ENCODE measurements around the gene EFS. TPM values are rescaled to one million over a fixed set of nuclear protein-coding genes. Genes with fewer than 3 reads are reported as not detected.

EFS gene
- polyA plus RNA-seq, 1 donor: 19.0 TPM

DNA sequence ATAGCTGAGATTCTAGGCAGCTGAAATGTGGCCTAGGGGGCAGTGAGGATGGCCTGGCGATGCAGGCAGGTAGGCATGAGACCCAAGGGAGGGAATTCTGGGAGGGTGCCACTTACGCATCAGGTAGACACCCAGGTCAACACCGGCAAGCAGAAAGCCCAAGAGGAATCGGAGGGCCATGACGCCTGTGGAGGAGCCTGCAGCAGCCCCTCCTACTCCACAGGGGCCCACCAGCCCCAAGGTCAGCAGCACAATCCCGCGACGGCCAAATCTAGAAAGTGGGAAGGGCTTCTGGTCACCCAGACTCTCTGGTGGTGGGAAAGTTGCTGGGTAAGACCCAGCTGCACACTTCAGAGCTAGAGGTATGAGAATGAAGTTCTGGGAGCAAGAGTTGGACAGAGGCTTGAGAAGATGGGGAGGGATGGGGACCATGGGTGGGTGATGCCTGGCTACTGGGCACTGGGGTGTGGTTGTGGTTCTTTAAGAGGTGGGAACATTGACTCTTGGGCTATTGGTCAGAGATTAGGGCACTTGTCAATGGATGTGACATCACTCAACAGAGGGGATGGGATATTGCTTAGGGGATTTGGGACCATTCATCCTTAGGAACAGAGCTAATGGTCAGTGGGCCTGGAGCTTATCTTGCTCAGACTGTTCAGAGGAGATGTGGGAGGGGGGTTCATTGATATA, 15.7 kb downstream of the EFS start:
- Histone ChIP-seq H3K36me3 (ENCODE audit: control insufficient read depth, insufficient read depth, low read length) (peaks cover 3% of the 10 kb centered on the region), H3K27me3 (ENCODE audit: control insufficient read depth, insufficient read depth, low read length) (peaks cover 16% of the 10 kb centered on the region), H3K4me3 (ENCODE audit: low read length) (no peak overlapping the region), H3K9me3 (ENCODE audit: control insufficient read depth, low read depth, low read length) (no peaks in the 10 kb centered on the region), H3K4me1 (ENCODE audit: control insufficient read depth, insufficient read depth, low read length) (peaks cover 6% of the 10 kb centered on the region), H3K27ac (ENCODE audit: low read length) (no peak overlapping the region)
- no CpG with 5 or more reads among the region's 8 CpGs for WGBS (ENCODE audit: insufficient coverage, low lambda C conversion rate)
- no peak for DNase-seq

DNA sequence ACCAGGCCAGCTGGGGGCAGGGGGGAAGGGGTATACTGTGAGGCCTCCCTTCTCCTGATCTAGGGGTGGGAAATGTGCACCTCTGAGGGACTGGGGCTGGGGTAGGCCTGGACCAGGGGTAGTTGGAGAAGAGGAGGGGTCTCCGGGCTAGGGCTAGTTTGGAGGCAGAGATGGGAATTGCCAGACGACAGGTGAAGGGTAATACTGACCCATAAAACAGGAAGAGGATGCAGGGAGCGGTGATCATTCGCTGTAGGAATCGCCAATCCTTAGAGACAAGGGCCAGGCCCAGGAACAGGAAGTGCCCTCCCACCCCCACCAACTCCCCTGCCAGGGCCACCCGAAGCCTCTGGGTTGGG, 16.7 kb downstream of the EFS start:
- no peak for DNase-seq
- H3K4me3 ChIP-seq (ENCODE audit: low read length): no peak overlapping the region
- H3K36me3 ChIP-seq (ENCODE audit: control insufficient read depth, insufficient read depth, low read length): peaks cover 3% of the 10 kb centered on the region
- peaks cover 8% of the 10 kb centered on the region for H3K27me3 ChIP-seq (ENCODE audit: control insufficient read depth, insufficient read depth, low read length)
- H3K27ac ChIP-seq (ENCODE audit: low read length): no peak overlapping the region
- peaks cover 5% of the 10 kb centered on the region for H3K4me1 ChIP-seq (ENCODE audit: control insufficient read depth, insufficient read depth, low read length)
- H3K9me3 ChIP-seq (ENCODE audit: control insufficient read depth, low read depth, low read length): no peaks in the 10 kb centered on the region
- WGBS (ENCODE audit: insufficient coverage, low lambda C conversion rate): 80% methylated on average over 1 of the region's 6 CpGs

DNA sequence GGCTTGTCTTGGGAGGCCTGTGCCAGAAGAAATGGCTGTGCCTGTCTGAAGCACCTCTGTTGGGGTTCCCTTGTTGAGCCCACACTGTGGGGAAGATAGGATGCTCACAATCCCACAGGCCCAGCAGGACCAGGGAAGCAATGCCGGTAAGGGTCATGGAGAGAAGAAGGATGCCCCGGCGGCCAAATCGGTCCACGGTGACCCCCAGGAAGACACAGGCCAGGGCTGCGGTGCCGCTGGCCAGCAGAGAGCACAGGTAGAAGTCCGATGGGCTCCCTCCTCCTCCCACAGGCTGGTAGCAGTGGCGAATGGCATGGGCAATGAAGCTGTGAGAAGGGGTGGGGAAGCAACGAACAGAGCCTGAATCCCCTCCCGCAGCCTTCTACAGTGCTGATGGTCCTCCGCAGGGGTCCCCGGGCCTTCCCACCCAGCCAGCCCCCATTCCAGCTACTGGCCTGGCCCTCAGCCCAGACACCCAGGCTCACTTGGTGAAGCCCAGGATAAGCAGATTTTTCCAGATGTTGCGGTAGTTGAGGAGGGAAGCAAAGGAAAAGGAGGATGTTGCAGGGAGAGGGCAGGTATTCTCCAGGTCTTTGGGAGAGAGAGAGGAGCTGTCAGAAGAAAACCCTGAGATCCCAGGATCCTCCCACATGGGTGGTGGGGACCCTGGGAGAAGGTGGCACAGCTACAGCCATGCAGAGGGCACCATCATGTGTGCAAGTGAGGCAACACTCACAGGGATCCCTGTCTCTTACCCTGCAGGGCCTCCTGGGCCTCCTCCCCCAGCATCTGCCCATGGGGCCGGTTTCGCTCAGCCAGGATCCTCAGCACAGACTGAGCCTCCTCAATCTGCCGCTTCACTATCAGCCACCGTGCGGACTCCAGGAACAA, 17.3 kb downstream of the EFS start:
- no peak for DNase-seq
- WGBS (ENCODE audit: insufficient coverage, low lambda C conversion rate): no CpG with 5 or more reads among the region's 19 CpGs
- H3K27me3 ChIP-seq (ENCODE audit: control insufficient read depth, insufficient read depth, low read length): peaks cover 6% of the 10 kb centered on the region

DNA sequence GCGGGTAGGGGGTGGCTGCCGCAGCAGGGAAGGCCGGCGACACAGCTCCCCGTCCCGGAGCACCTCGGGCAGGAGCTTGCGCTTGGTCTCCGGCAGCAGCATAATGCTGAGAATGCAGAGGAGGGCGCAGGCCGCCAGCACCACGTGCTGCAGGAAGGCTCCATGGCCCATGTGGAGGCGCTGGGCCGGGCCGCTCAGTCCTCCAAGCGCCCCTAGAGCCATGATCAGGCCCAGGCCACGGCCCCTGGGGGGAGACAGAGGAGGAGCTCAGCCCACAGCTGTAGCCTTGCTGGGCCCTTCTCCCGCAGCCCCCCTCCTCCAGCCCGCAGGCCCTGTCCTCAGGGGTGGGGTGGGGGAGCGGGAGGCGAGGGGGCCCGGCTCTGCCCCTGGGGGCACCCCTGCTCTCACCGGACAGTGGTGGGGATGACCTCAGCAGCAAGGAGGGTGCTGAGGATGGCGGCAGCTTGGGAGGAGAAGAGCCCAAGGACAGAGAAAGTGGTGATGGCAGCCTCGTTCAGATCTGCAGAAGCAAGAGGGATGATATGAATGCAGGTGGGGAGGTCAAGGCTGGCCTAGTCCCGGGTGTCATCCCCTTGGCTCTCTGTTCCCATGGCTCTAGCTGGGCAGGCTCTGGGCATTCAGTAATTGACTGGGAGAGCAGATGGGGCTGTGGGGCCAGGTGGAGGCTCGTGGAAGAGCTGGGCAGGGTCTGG, 18.1 kb downstream of the EFS start:
- H3K36me3 ChIP-seq (ENCODE audit: control insufficient read depth, insufficient read depth, low read length): peaks cover 3% of the 10 kb centered on the region
- H3K9me3 ChIP-seq (ENCODE audit: control insufficient read depth, low read depth, low read length): no peaks in the 10 kb centered on the region
- H3K27me3 ChIP-seq (ENCODE audit: control insufficient read depth, insufficient read depth, low read length): peaks cover 8% of the 10 kb centered on the region
- no peak for DNase-seq
- H3K4me3 ChIP-seq (ENCODE audit: low read length): no peak overlapping the region
- no peak overlapping the region for H3K27ac ChIP-seq (ENCODE audit: low read length)
- no peaks in the 10 kb centered on the region for H3K4me1 ChIP-seq (ENCODE audit: control insufficient read depth, insufficient read depth, low read length)
- no CpG with 5 or more reads among the region's 27 CpGs for WGBS (ENCODE audit: insufficient coverage, low lambda C conversion rate)

More for the DNA sequence above, 17.3 kb downstream of the EFS start:
- Histone ChIP-seq H3K36me3 (ENCODE audit: control insufficient read depth, insufficient read depth, low read length) (peaks cover 3% of the 10 kb centered on the region), H3K27ac (ENCODE audit: low read length) (no peak overlapping the region), H3K4me3 (ENCODE audit: low read length) (no peak overlapping the region), H3K4me1 (ENCODE audit: control insufficient read depth, insufficient read depth, low read length) (no peaks in the 10 kb centered on the region), H3K9me3 (ENCODE audit: control insufficient read depth, low read depth, low read length) (no peaks in the 10 kb centered on the region)

DNA sequence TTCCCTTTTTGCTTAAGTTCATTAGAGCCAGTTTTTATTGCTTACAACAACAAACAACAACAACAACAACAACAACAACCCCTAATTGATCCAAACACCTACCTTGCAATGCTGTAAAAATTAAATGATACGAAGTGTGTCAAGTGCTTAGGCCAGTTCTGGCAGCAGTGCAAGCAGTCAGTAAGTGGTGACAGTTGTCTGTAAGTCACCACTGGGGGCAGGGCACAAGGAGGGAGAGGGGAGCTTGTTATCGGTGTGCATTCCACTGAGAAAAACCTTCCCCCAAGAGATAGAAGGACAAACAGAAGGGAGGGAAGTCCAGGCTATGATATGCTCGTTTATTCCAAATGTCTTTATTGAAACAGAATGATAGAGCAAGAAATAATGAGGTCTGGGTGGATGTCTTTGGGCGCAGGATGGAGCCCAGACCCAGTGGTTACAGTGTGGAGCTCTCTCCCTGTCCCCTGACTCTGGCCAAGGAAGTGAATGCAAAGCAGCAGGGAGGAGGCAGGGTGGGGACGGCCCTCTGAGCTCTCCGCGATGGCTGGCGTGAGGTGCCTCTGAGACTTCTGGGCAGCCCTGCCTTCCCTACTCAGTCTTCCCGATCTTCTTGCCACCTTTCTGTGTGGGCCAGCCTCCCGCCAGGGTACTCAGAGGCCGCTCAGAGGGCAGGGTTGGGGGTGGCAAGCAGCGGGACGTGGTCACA, 18.8 kb downstream of the EFS start:
- no peaks in the 10 kb centered on the region for H3K9me3 ChIP-seq (ENCODE audit: control insufficient read depth, low read depth, low read length)
- no peak overlapping the region for H3K27ac ChIP-seq (ENCODE audit: low read length)
- DNase-seq: no peak
- H3K36me3 ChIP-seq (ENCODE audit: control insufficient read depth, insufficient read depth, low read length): peaks cover 3% of the 10 kb centered on the region
- H3K4me1 ChIP-seq (ENCODE audit: control insufficient read depth, insufficient read depth, low read length): no peaks in the 10 kb centered on the region
- WGBS (ENCODE audit: insufficient coverage, low lambda C conversion rate): no CpG with 5 or more reads among the region's 13 CpGs
- H3K4me3 ChIP-seq (ENCODE audit: low read length): no peak overlapping the region
- H3K27me3 ChIP-seq (ENCODE audit: control insufficient read depth, insufficient read depth, low read length): peaks cover 4% of the 10 kb centered on the region

DNA sequence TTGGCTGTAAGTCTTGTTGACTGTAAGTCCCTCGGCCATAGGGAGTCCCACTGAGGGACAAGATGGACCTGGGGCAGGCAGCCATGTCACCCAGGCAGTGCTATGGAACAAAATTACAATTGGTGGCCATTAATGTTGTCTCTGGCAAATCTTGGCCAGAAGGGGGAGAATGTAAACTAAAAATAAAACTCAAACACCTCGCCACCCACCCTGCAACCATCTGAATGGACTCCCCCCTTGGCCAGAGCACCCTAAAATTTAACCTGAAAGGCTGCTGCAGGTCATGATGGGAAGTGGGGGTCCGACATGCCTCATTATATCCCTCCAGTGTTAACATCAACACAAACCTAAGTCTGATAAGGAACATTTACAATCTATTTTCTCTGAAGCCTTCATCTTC, 20.5 kb downstream of the EFS start:
- Histone ChIP-seq H3K4me3 (ENCODE audit: low read length) (no peak overlapping the region), H3K36me3 (ENCODE audit: control insufficient read depth, insufficient read depth, low read length) (peaks cover 3% of the 10 kb centered on the region), H3K4me1 (ENCODE audit: control insufficient read depth, insufficient read depth, low read length) (no peaks in the 10 kb centered on the region), H3K9me3 (ENCODE audit: control insufficient read depth, low read depth, low read length) (no peaks in the 10 kb centered on the region), H3K27me3 (ENCODE audit: control insufficient read depth, insufficient read depth, low read length) (peaks cover 4% of the 10 kb centered on the region), H3K27ac (ENCODE audit: low read length) (no peak overlapping the region)
- no CpG with 5 or more reads among the region's 3 CpGs for WGBS (ENCODE audit: insufficient coverage, low lambda C conversion rate)
- DNase-seq: no peak

DNA sequence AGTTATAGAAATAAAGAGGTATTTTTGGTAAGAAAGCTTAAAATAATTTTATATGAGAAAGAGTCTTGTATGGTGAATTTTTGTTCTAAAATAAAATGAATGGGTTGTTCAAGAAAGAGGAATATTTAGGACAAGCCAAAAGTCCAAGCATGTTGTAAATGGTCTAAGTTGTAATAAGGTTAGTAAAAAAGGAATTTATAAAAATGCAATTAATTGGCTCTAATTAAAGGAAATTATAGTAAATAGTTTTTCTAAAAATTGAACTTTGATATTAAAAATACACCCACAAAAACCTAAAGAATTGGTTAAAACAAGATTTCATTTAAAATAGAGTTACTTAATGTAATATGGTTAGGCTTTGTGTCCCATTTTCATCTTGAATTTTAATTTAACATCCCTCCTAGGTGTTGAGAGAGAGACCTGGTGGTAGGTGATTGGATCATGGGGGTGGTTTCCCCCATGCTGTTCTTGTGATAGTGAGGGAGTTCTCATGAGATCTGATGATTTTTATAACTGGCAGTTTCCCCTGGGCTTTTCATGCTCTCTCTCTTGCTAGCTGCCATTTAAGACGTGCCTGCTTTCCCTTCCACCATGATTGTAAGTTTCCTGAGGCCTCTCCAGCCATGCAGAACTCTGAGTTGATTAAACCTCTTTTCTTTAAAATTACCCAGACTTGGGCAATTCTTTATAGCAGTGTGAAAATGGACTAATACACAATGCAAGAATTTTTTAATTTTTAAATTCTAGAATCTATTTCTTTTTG, 25.3 kb downstream of the EFS start:
- H3K36me3 ChIP-seq (ENCODE audit: control insufficient read depth, insufficient read depth, low read length): no peaks in the 10 kb centered on the region
- no peak overlapping the region for H3K4me3 ChIP-seq (ENCODE audit: low read length)
- DNase-seq: no peak
- no peak overlapping the region for H3K27ac ChIP-seq (ENCODE audit: low read length)
- H3K4me1 ChIP-seq (ENCODE audit: control insufficient read depth, insufficient read depth, low read length): no peaks in the 10 kb centered on the region
- no CpG with 5 or more reads among the region's 1 CpG for WGBS (ENCODE audit: insufficient coverage, low lambda C conversion rate)
- no peaks in the 10 kb centered on the region for H3K9me3 ChIP-seq (ENCODE audit: control insufficient read depth, low read depth, low read length)
- H3K27me3 ChIP-seq (ENCODE audit: control insufficient read depth, insufficient read depth, low read length): peaks cover 7% of the 10 kb centered on the region

DNA sequence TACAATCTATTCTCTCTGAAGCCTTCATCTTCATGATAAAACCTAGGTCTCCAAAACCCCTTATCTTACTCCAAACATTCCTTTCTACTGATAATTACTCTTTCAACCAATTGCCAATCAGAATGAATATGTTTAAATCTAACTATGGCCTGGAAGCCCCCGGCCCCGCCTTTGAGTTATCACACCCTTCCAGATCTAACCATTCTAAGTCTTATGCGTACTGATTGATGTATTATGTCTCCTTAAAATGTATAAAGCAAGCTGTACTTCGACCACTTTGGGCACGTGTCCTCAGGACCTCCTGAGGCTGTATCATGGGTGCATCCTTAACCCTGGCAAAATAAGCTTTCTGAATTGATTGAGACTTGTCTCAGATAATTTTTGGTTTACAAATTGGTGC, 29.3 kb downstream of the EFS start:
- Histone ChIP-seq H3K4me1 (ENCODE audit: control insufficient read depth, insufficient read depth, low read length) (no peaks in the 10 kb centered on the region), H3K27me3 (ENCODE audit: control insufficient read depth, insufficient read depth, low read length) (peaks cover 3% of the 10 kb centered on the region), H3K36me3 (ENCODE audit: control insufficient read depth, insufficient read depth, low read length) (no peaks in the 10 kb centered on the region), H3K9me3 (ENCODE audit: control insufficient read depth, low read depth, low read length) (no peaks in the 10 kb centered on the region), H3K27ac (ENCODE audit: low read length) (no peak overlapping the region), H3K4me3 (ENCODE audit: low read length) (no peak overlapping the region)
- DNase-seq: no peak
- no CpG with 5 or more reads among the region's 5 CpGs for WGBS (ENCODE audit: insufficient coverage, low lambda C conversion rate)

DNA sequence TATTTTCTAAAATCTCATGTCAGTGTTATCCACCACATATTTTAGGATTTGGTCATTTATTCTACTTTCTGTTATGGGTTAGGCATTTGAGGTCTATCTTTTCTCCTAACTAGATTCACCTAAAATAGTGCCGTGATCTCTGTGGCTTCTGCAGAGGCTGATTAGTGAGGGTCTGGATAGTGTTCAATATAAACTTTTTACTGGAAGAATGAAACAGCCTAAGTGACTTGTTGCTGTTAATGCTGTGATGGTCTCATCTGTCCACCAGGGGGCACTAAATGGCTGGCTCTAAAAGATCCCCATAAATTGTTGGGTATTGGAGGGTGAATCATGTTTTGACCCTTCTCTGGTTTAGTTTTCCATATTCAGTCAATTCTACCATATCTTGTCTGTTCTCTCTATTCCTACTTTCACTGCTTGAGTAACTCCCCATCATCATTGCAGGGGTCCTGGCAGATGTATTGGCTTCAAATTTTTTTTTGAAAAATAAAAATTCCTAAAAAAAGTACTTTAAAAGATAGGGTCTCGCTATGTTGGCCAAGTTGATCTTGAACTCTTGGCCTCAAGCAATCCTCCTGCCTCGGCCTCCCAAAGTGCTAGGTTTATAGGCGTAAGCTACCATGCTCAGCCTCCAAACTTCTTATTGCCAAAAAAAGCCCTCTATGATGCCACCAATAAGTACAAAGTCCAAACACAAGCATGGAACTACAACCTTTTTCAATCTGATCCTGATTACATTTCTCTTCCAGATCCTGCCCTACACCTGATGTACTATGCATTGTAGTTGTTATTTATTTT, 36.8 kb downstream of the EFS start:
- 100% methylated on average over 1 of the region's 4 CpGs for WGBS (ENCODE audit: insufficient coverage, low lambda C conversion rate)
- peaks cover 1% of the 10 kb centered on the region for H3K4me1 ChIP-seq (ENCODE audit: control insufficient read depth, insufficient read depth, low read length)
- H3K36me3 ChIP-seq (ENCODE audit: control insufficient read depth, insufficient read depth, low read length): peaks cover 26% of the 10 kb centered on the region
- peak; percentile 56 to 60 for DNase-seq
- H3K27me3 ChIP-seq (ENCODE audit: control insufficient read depth, insufficient read depth, low read length): no peaks in the 10 kb centered on the region
- H3K27ac ChIP-seq (ENCODE audit: low read length): no peak overlapping the region
- no peak overlapping the region for H3K4me3 ChIP-seq (ENCODE audit: low read length)
- no peaks in the 10 kb centered on the region for H3K9me3 ChIP-seq (ENCODE audit: control insufficient read depth, low read depth, low read length)

Measured in large intestine (tissue), 3 donors.